H1 (cell line): ENCODE results near the gene SNX7. TPM values are rescaled to one million over a fixed set of nuclear protein-coding genes. Genes with fewer than 3 reads are reported as not detected.

Experiments used
- SUZ12 ChIP-seq: fragments of 200-600 bp; sonication (generic); IDR thresholded peaks from 2 replicates; pipeline ENCODE4 v1.6.1; 2012; ENCODE audit warnings: mild to moderate bottlenecking, inconsistent platforms, low read length, moderate library complexity, mixed read lengths
- polyA plus RNA-seq, 7 experiments: library from polyadenylated mRNA; depleted of rRNA in 3 of 7; stranded (reverse) in 5 of 7; unstranded in 2 of 7; fragments of >200 nt in 5 of 7; fragments of 200-250 nt in 2 of 7; gene quantifications; 1 replicate in 5 of 7; 2 replicates in 1 of 7; 4 replicates in 1 of 7; pipeline versions ENCODE4 v1.2.1 to v1.2.3, GENCODE V29; 2011 to 2013; ENCODE audit warnings: missing spikeins in 2 of 7, mixed read lengths in 2 of 7
- total RNA-seq: library from RNA; stranded (reverse); fragmentation: NEBNext Ultra II Directional; extraction: Animal tissue kit (Norgen Biotek cat#: 25700); gene quantifications from 2 replicates; pipeline ENCODE4 v1.2.1, GENCODE V29; 2021
- TF ChIP-seq, protein P1 (sequence below): IDR thresholded peaks from 2 replicates; pipeline ENCODE4 v1.6.1; 2011; ENCODE audit warnings: low read length, improper control_type of control experiment

SNX7 gene
- total and polyA plus RNA-seq, 2 of the 8 experiments (the other 6 are each of a cell fraction or from before 2014, with no cell fraction given), result 9.2 to 23.8 TPM

DNA sequence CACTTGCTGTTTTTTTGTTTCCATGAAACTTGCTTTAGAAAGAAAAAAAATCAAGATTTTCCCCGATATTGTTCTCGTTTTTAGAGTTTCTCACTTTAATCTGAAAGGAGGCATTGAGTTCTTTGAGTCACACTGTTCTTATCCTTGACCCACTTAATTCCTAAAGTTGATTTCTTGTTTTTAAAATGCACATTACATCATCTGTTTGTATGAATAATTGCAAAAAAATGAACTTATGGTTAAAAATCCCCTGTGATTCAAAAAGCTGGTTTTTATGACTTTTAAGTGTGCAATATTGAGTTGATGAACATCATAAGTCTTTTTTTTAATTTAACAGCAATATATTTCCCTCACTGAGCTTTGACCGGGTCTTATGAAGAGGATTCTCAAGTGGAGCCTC is 131.6 kb downstream of the SNX7 start (continued):
- TF ChIP-seq SUZ12, result no peak
- TF ChIP-seq, protein P1, sequence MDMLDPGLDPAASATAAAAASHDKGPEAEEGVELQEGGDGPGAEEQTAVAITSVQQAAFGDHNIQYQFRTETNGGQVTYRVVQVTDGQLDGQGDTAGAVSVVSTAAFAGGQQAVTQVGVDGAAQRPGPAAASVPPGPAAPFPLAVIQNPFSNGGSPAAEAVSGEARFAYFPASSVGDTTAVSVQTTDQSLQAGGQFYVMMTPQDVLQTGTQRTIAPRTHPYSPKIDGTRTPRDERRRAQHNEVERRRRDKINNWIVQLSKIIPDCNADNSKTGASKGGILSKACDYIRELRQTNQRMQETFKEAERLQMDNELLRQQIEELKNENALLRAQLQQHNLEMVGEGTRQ, result no peak
